Measurements from ENCODE around the gene FOSB. TPM values are rescaled to one million over a fixed set of nuclear protein-coding genes. Genes with fewer than 3 reads are reported as not detected.
"Not testable (repeated sequence)": the region's sequence is repeated elsewhere in the genome, so short reads cannot be mapped to it uniquely, and the experiment has no call there.

FOSB gene
- total RNA-seq, 1 donor from 2014 or later: 2.5 TPM

GRCh38 chr19:45506989-45507871 lies 39.4 kb downstream of the FOSB start, which contains the start of gene VASP:
Gene VASP, plus strand, starts transcription at chr19:45507479. Its CDS starts 293 bp downstream, at chr19:45507772.
- ATAC-seq: peak; percentile 75

GRCh38 chr19:45507872-45508416 lies 40.1 kb downstream of the FOSB start:
- ATAC-seq: no peak

- ATAC-seq: peak; percentile 3
Observed at GRCh38 chr19:45508417-45508860, 40.6 kb downstream of the FOSB start.

- peak; percentile 0 for ATAC-seq
Observed at GRCh38 chr19:45508861-45509691, 41.3 kb downstream of the FOSB start.

GRCh38 chr19:45509692-45510015 lies 41.9 kb downstream of the FOSB start:
- no peak for ATAC-seq

GRCh38 chr19:45510352-45510751 lies 42.6 kb downstream of the FOSB start:
- ATAC-seq: not testable (repeated sequence)

- no peak for ATAC-seq
Observed at GRCh38 chr19:45511074-45511473, 43.3 kb downstream of the FOSB start.

GRCh38 chr19:45512881-45513483 lies 45.2 kb downstream of the FOSB start:
- no peak for ATAC-seq

- peak; percentile 56 for ATAC-seq
Observed at GRCh38 chr19:45514376-45515051, 46.7 kb downstream of the FOSB start.

- ATAC-seq: peak; percentile 32
Observed at GRCh38 chr19:45515081-45515624, 47.4 kb downstream of the FOSB start.

GRCh38 chr19:45515807-45516401 lies 48.1 kb downstream of the FOSB start:
- peak; percentile 14 for ATAC-seq

GRCh38 chr19:45517238-45517637 lies 49.4 kb downstream of the FOSB start:
- no peak for ATAC-seq

GRCh38 chr19:45517641-45518468 lies 50.1 kb downstream of the FOSB start:
- ATAC-seq: no peak

- no peak for ATAC-seq
Observed at GRCh38 chr19:45518469-45518826, 50.7 kb downstream of the FOSB start.

GRCh38 chr19:45522010-45522941 lies 54.5 kb downstream of the FOSB start:
- no peak for ATAC-seq

- peak; percentile 89 for ATAC-seq
Observed at GRCh38 chr19:45523642-45524256, 56.0 kb downstream of the FOSB start.

GRCh38 chr19:45524575-45525129 lies 56.9 kb downstream of the FOSB start:
- ATAC-seq: no peak

All from esophagus mucosa (tissue), 1 donor.